Hematopoietic multipotent progenitor cell (in vitro differentiated cells): Measurements from ENCODE around the gene ASTE1. TPM values are rescaled to one million over a fixed set of nuclear protein-coding genes. Genes with fewer than 3 reads are reported as not detected.

Experiments used
- DNase-seq, 3 donors: peaks; one replicate each; pipeline ENCODE4 v3.0.0-alpha.2; 2011 to 2015; ENCODE audit warnings: low read depth in 2 of 3, low spot score in 2 of 3
- total RNA-seq: library from RNA; depleted of rRNA; stranded (reverse); fragments of >200 nt; gene quantifications from one replicate; pipeline ENCODE4 v1.2.3, GENCODE V29; 2012

The ASTE1 gene
- 9.7 TPM for total RNA-seq

- peak; percentile 76 to 92 (median 92) for DNase-seq
These were observed at the start of gene ASTE1, which contains the start of gene NEK11 for GRCh38 chr3:131026321-131027151. Gene ASTE1, minus strand, starts transcription at chr3:131026825. Its CDS starts 1,519 bp downstream, at chr3:131025306. Gene NEK11, plus strand, starts transcription at chr3:131026877. Its CDS starts 2,832 bp downstream, at chr3:131029709.

GRCh38 chr3:131075632-131076328 lies 49.2 kb upstream of the ASTE1 start:
- DNase-seq = no peak

GRCh38 chr3:131072845-131073244 lies 46.2 kb upstream of the ASTE1 start:
- DNase-seq = no peak

GRCh38 chr3:131072099-131072559 lies 45.5 kb upstream of the ASTE1 start:
- peak in 1 of 3 donors; percentile 8 for DNase-seq

- no peak for DNase-seq
These were observed 41.4 kb upstream of the ASTE1 start for GRCh38 chr3:131067983-131068382.

- no peak for DNase-seq
These were observed 26.6 kb upstream of the ASTE1 start for GRCh38 chr3:131053043-131053859.

GRCh38 chr3:131050001-131050400 lies 23.4 kb upstream of the ASTE1 start:
- DNase-seq = no peak

GRCh38 chr3:131048030-131048429 lies 21.4 kb upstream of the ASTE1 start:
- no peak for DNase-seq

GRCh38 chr3:131047582-131047981 lies 21.0 kb upstream of the ASTE1 start:
- no peak for DNase-seq

GRCh38 chr3:131042271-131042985 lies 15.8 kb upstream of the ASTE1 start:
- peak in 1 of 3 donors; percentile 28 for DNase-seq

GRCh38 chr3:131038326-131038725 lies 11.7 kb upstream of the ASTE1 start:
- DNase-seq = no peak

- no peak for DNase-seq
These were observed 10.4 kb upstream of the ASTE1 start for GRCh38 chr3:131036986-131037385.

- no peak for DNase-seq
These were observed 9.7 kb upstream of the ASTE1 start for GRCh38 chr3:131036200-131036816.

GRCh38 chr3:131033480-131034080 lies 7.0 kb upstream of the ASTE1 start:
- peak in 2 of 3 donors; percentile 40 to 70 for DNase-seq

GRCh38 chr3:131031660-131032059 lies 5.0 kb upstream of the ASTE1 start:
- no peak for DNase-seq

- DNase-seq = no peak
These were observed 2.2 kb upstream of the ASTE1 start for GRCh38 chr3:131028844-131029243.

- no peak for DNase-seq
These were observed 1.1 kb downstream of the ASTE1 start for GRCh38 chr3:131025539-131025938.

GRCh38 chr3:131020122-131020693 lies 6.4 kb downstream of the ASTE1 start:
- peak in 2 of 3 donors; percentile 67 to 80 for DNase-seq

GRCh38 chr3:131018970-131019369 lies 7.7 kb downstream of the ASTE1 start:
- no peak for DNase-seq
